ENCODE measurements around the gene ANKRD24. TPM values are rescaled to one million over a fixed set of nuclear protein-coding genes. Genes with fewer than 3 reads are reported as not detected.
"Not testable (repeated sequence)": the region's sequence is repeated elsewhere in the genome, so short reads cannot be mapped to it uniquely, and the experiment has no call there.

ANKRD24 gene
- total RNA-seq, 1 donor from 2014 or later, result 0.40 TPM

DNA sequence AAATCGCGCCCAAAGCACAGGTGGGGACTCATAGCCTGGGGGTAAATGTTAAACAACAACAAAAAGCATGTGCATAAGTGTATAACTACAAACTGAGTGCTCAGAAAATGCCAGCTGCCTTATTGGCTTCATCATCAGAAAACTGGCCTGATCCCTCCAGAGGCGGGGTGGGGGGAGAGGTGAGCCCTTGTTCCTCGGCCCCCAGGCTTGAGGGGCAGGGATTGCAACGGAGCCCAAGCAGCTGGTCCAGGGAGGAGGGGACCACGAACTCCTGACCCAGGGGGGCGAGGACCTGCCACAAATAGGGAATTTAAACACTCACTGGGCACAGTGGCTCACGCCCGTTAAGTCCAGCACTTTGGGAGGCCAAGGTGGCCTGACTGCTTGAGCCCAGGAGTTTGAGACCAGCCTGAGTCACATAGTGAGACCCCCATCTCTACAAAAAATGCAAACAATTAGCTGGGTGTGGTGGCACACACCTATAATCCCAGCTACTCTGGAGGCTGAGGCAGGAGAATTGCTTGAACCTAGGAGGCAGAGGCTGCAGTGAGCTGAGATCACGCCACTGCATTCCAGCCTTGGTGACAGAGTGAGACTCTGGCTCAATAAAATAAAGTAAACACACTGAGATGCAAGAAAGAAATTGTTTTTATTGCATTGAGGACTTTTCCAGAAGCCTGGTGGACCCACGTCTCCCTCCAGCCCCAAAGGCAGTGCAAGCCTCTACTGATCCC, 8.8 kb upstream of the ANKRD24 start:
- no peak for DNase-seq (ENCODE audit: low read depth in 2 of 2)

DNA sequence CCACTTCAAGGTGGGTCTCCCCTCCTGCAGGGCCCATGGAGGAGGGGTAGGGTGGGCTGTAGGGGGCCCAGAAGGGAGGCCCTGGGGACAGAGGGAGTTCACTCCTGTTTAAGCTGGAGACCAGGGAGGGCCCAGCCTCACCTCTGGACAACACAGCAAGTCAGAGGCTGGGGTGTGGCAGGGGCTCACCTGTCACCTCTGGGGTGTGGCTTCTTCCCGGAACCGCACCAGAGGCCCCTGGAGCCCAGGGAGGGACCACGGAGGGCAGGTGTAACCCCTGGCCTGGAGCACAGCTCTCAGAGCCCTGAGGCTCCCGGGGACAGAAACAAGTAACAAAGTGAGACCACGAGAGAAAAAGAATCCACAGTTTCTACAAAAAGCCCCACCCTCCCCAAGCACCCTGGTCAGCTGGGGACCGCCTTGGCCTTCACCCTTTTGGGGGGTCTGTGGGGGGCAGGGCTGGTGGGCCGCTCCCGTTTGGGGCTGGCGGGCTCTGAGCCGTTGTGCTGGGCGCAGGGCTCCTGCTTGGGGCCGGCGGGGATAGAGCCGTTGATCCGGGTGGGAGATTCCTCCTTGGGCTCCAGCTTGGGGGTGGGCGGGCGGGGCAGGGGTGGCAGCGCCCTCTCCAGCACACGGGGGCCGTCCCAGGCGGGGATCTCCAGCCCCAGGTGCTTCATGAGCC, 8.1 kb upstream of the ANKRD24 start:
- DNase-seq (ENCODE audit: low read depth in 2 of 2), result no peak

DNA sequence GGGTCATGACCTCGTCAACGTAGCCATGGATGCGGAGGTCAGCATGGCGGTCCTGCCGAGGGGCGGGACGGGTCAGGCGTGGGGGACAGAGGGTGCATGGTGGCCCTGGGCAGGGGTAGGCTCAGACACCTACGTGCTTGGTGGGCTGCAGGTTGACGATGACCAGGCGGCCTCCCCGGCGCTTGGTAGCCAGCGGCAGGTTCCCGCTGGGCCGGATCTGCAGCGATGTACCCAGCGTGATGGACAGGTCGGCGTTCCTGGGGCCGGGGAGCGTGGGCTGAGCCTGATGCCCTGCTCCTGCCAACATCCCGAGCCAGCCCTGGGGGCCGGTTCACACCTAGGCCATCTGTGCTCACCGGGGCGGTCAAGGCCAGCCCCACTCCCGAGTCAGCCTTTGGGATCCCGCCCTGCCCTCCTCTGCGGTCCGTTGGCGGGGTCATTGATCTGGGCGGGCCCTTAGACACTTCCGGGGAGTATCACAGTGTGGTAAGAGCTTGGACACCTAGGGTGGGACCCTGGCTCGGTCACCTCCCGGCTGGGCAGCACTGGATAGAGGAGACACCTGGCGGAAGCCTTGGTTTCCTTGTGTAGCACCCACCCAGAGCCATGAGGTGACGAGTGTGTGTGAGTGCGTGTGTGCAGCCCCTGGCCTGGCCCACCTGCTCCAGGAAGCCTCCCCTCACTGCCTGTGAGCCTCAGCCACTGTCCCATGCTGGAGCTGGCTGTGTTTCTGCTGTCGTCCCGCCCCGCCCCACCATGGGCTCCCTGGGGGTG, 7.4 kb upstream of the ANKRD24 start:
- no peak for DNase-seq (ENCODE audit: low read depth in 2 of 2)

DNA sequence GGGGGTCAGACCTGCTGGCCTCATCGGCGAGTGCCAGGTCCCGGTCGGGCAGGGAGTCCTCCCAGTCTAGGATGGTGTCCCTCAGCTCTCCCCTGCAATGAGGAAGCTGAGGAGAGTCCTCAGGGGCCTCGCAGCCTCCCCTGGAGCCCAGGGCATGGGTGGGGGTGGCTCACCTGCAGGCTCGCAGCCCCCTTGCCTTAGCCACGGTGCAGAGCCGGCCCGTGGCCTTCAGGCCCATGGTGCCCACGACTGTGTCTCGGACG, 6.9 kb upstream of the ANKRD24 start:
- DNase-seq (ENCODE audit: low read depth in 2 of 2), result no peak

DNA sequence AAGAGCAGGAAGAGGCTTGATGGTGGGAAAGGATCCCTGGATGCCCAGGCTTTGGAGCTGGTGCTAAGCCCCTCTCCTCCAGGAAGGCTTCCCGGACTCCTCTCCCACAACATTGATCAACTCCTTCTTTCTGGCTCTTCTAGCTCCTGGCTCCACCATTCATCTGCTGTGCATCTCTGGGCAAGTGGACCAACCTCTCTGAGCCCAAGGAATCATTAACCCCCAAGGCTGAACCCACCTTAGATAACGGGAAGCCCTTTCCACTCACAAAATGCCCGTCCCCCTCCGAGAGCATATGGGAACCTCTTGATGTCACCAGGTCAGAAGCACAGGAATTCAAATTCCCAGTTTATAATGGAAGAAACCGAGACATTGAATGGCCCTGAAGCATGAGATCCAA, 5.3 kb upstream of the ANKRD24 start:
- DNase-seq (ENCODE audit: low read depth in 2 of 2), result no peak

DNA sequence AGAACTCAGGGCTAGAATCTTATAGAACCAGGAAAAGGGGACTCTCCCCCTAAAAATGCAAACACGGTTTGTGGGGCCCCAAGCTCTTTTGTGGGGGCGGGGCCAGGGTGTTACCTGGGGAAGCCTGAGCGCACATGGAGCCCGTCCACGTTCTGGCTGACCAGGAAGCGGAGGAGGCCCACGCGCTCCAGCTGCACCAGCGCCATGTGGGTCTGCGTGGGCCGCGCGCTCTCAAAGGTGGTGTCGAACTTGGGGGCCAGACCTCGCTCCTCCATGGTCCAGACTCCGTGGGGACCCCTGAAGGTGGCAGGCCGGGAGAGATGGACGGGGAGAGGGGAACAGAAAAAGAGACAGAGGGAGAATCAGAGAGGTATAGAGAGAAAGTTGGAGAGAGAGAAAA, 3.5 kb upstream of the ANKRD24 start:
- DNase-seq (ENCODE audit: low read depth in 2 of 2), result no peak

DNA sequence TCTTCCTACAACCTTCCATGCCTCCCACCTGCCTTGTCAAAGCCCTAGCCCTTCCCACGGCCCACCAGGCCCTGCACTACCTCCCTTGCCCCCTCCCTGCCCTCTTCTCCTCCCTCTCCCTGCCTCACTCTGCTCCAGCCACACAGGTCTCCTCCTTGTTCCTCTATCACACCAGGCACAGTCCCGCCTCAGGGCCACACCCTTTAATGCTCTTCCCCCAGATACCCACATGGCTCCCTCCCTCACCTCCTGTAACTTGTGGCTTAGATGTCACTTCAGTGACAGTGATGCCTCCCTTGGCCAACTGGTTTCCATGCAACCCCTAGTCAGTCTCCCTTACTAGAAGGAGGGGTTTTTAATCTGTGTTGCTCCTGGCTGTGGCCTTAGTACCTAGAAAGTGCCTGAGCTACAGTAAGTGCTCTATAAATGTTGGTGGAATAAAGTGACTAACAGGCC, 1.4 kb upstream of the ANKRD24 start:
- DNase-seq (ENCODE audit: low read depth in 2 of 2), result no peak

DNA sequence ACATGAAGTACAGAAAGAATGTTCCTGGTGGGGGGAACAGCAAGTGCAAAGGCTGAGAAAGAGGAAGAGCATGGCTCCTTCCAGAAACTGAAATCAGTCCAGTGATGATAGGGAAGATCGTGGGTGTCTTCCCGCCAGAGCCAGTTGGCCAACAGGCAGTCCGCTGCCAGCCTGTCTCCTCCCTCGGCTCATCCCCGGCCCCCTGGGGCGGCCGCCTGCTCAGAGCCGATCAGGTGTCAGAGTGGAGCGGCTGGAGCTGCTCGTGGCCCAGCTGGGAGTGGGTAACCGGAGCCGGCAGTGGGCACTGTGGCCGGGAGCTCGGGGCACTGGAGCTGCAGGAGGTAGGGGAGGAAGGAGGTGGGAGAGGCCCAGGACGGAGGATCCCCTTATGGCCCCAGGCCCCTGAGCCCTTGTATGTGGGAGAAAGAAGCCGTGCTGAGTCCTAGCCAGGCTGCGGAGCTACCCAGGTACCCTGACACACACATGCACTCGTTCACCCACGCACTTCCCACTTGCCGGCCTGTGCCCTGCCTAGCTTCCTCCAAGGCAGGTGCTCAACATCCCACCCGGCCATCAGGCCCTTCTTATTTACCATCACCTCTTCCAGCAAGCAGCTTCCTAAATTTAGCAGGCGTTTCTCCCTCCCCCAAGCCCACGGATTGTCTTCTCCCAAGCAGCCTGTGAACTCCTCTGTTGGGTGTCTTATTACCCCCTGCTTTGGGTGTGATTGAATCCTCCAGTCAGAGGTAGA, 1.7 kb downstream of the ANKRD24 start:
- no peak for DNase-seq (ENCODE audit: low read depth in 2 of 2)

DNA sequence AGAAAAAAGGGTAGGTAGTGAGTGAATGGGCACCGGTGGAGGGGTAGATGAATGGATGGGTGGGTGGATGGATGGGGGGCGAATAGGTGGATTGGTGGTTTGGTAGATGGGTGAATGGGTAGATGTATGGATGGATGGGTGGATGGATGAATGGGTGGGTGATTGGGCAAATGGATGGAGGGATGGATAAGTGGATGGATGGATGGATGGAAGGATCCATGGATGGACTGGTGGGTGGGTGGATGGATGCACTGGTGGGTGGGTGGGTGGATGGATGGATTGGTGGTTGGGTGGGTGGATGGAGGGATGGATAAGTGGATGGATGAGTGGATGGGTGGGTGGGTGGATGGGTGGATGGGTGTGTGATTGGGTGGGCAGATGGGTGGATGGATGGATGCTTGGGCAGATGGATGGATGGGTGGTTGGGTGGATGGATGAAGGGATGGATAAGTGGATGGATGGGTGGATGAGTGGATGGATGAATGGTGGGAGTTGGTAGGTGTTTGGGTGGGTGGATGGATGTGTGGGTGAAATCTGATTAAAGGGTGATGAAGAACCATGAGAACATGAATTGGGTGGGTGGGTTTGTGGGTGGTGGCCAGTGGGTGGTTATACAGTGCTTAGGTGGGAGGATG, 2.3 kb downstream of the ANKRD24 start:
- DNase-seq (ENCODE audit: low read depth in 2 of 2), result no peak

DNA sequence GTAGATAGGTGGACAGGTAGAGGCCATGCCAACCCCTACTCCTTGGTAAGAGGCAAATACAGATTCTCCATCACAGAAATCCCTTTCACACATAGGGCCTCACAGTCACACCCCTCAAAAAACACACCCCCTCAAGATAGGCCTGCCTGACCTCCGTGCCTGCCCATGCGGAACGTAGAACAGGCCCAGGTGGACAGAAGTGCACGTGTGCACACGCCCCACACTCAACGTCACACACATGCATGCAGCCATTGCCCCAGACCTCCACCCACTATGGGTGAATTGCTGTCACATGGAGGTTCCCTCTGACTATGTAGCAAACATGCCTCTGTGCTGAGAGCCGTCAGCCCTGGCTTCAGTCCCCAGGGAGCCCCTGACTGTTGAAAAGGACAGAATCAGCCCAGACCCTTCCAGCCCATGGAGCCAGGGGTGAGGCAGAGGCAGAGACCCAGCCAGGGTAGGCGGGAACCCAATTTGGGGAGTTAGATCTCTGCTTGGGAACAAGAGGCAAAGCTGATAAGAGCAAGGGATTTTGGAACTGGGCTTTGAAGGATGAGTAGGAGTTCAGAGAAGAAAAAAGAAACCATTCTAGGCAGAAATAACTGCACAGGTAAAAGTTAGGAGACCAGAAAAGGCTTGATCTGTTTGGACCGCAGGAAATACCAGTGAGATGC, 3.1 kb downstream of the ANKRD24 start:
- DNase-seq (ENCODE audit: low read depth in 2 of 2), result no peak

DNA sequence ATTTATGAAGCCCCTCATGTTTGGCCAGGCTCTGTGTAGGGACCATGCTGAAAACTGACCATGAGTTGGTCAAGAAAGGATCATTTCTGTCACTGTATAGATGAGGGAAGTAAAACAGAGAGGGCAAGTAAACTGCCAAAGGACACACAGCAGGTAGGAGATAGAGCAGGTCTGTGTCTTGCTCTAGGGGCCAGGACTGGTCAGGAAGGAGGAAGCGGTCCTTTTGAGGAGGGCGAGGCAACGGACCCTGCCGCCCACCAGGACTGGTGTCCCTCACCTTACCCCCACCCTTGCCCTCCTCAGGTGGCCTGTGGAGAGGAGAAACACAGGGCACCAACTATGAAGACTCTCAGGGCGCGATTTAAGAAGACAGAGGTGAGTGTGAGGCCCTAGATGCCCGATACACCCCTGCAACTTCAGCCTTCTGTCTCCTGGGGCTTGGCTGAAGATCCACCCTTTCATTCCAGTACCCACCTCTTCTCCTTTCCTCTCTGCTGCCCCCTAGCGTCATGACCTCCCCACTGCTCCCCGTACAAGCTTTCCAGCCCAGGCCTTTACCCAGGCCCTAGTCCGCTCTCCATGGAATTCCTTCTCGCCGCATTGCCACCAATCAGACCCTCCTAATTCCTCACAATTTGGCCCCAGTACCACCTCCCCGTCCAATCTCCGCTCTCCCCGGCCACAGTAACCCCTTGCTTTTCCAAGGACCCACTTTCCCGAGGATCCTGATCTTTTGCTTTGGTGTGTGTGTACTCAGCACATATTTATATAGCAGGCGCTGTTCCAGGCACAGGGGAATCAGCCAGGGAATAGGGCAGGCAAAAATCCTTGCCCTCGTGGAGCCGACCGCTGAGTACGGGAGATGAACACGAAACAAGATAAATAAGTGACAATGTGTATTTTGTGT, 3.9 kb downstream of the ANKRD24 start:
- peak; percentile 66 to 73 for DNase-seq (ENCODE audit: low read depth in 2 of 2)

DNA sequence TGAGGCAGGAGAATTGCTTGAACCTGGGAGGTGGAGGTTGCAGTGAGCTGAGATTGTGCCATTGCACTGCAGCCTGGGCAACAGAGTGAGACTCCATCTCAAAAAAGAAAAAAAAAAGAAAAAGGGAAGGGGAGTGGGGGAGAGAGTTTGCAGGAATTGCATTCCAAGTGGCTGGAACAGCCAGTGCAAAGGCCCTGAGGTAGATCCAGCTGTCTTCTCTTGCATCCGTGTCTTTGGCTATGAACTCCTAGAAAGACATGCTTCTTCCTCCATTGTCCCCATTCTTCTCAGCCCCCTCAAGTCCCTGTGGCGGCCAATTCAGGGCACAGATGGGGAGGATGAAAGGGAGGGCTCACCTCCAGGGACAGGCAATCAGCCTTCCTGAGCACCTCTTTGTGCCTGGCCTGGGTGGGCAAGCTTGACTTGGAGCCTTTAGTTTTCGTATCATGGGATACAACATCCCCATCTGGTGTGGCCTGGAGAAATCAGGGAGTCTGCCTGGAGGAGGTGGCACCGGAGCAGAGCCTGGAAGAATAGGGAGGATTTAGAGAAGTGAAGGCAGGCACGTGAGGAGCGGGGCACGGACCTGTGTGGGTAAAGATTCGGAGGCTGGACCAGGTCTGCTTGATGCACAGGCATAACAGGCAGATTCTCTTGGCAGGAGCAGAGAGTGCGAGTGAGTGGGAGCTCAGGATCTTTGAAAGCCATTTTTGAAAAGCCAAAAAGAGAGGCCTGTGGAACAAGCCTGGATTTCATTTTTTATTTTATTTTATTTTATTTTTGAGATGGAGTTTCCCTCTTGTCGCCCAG, 5.0 kb downstream of the ANKRD24 start:
- no peak for DNase-seq (ENCODE audit: low read depth in 2 of 2)

DNA sequence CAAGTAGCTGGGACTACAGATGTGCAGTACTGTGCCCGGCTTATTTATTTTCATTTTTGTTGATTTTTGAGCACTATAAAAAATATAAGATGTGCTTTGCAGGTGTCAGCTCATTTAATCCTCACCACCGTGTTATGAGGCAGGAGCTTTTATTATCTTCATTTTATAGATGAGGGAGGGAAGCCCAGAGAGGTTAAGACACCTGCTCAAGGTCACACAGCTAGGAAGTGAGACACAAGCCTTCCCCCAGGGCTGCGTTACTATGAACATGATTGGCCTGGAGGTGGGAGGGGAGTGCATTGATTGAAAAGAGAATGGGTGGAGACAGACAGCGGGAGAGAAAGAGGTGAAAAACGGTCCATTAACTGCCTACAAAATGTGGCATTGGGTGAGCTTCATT, 7.2 kb downstream of the ANKRD24 start:
- no peak for DNase-seq (ENCODE audit: low read depth in 2 of 2)

DNA sequence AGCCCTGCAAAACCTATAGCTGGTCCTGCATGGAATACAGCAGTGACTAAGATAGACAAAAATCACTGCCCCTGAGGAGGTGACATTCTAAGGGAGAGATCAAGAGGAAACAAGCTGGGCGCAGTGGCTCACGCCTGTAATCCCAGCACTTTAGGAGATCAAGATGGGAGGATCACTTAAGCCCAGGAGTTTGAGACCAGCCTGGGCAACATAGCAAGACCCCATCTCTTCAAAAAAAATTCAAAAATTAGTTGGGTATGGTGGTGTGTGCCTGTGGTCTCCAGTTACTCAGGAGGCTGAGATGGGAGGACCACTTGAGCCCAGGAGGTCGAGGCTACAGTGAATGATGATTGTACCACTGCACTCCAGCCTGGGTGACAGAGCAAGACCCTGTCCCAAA, 10.0 kb downstream of the ANKRD24 start:
- not testable (repeated sequence) for DNase-seq (ENCODE audit: low read depth in 2 of 2)

DNA sequence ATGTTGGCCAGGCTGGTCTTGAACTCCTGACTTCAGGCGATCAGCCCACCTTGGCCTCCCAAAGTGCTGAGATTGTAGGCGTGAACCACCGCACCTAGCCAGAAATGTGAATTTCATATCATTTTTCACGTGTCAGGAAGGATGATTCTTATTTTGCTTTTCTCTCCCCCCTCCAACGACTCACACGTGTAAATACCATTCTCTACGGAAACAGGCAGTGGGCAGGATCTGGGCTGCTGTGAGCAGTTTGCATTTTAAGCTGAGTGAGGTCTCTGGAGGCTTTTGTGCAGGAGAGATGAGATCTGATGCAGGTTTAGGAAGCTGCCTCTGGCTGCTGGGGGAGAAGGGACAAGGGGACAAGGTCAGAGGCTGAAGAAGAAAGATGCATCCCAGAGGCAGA, 11.9 kb downstream of the ANKRD24 start:
- no peak for DNase-seq (ENCODE audit: low read depth in 2 of 2)

DNA sequence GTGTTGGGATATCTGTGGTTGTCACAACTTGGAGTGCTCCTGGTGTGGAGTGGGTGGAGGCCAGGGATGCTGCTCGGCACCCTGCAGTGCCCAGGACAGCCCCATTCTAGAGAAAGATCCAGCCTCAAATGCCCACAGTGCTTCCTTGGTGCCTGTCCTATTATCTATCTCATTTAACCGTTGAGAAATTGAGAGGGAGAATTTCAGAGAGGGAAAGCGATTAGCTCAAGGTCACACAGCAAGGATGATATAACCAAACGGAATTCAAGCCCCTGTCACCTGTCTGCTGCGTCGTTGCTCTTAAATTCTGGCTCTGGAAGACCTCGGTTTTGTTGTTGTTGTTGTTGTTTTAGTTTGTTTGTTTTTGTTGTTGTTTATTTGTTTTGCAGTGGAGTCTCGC, 13.5 kb downstream of the ANKRD24 start:
- DNase-seq (ENCODE audit: low read depth in 2 of 2), result no peak

DNA sequence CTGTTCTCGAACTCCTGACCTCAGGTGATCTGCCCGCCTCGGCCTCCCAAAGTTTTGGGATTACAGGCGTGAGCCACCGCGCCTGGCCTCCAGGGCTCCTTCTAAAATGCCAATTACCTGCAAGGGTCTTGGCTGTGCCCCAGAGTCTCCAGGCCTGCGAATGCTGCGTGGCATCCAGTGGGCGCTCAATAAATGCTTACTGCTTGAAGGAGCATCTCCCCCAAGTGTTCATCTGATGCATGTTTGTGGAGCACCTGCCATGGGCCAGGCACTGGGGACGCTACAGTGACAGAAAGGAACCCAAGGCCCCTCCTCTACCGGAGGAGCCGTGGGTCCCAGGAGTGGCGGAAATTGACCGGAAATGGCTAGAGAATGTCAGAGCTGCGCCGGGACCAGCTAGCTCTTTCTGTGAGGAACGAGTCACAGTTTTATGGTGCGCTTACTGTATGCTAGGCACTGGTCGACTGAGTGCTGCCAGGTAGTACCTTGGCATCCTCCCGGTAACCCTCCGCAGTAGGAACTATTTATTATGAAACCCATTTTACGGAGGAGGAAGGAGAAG, 14.2 kb downstream of the ANKRD24 start:
- DNase-seq (ENCODE audit: low read depth in 2 of 2), result no peak

DNA sequence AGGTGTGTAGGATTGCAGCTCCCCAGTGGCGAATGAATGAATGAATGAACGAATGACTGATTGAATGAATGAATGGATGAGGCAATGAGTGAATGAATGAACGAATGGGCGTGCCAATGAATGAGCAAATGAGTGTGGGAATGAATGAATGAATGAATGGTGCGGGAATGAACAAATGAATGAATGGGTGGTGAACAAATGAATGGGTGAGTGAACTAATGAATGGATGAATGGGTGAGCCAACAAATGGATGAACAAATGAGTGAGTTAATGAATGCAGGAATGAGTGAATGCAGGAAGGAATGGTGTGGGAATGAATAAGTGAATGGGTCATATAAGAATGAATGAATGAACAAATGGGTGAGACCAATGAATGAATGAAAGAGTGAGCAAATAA, 14.7 kb downstream of the ANKRD24 start:
- no peak for DNase-seq (ENCODE audit: low read depth in 2 of 2)
